GM12865 (cell line): Measurements from ENCODE around the gene PBLD.

Source experiments
- DNase-seq: peaks from one replicate; pipeline ENCODE4 v3.0.0; 2010; ENCODE audit warnings: low read depth
- H3K4me3 ChIP-seq: 2 replicates; pipeline ENCODE4 v1.5.1; 2011; ENCODE audit warnings: mild to moderate bottlenecking, low read depth, low read length, control low read depth
- CTCF ChIP-seq: IDR thresholded peaks from 2 replicates; pipeline ENCODE4 v1.5.1; 2011; ENCODE audit warnings: low read length, control low read depth, low read depth, inconsistent platforms; ENCODE audit not compliant: insufficient read depth; ENCODE audit errors: missing control alignments

The PBLD gene

GRCh38 chr10:68276224-68276623 lies 56.5 kb downstream of the PBLD start:
- no peak for DNase-seq
- no peak for TF ChIP-seq CTCF
- no peak overlapping the region for H3K4me3 ChIP-seq

- no peak for TF ChIP-seq CTCF
- DNase-seq = no peak
- H3K4me3 ChIP-seq = no peak overlapping the region
These were observed 57.1 kb downstream of the PBLD start for GRCh38 chr10:68275600-68276126.

- DNase-seq = no peak
- TF ChIP-seq CTCF = no peak
- no peak overlapping the region for H3K4me3 ChIP-seq
These were observed 59.9 kb downstream of the PBLD start for GRCh38 chr10:68272833-68273232.

GRCh38 chr10:68271196-68271882 lies 61.4 kb downstream of the PBLD start:
- DNase-seq = no peak
- H3K4me3 ChIP-seq = no peak overlapping the region
- no peak for TF ChIP-seq CTCF

- no peak overlapping the region for H3K4me3 ChIP-seq
- DNase-seq = no peak
- TF ChIP-seq CTCF = no peak
These were observed 63.0 kb downstream of the PBLD start for GRCh38 chr10:68269562-68270290.

- no peak for TF ChIP-seq CTCF
- DNase-seq = no peak
- no peak overlapping the region for H3K4me3 ChIP-seq
These were observed 71.4 kb downstream of the PBLD start for GRCh38 chr10:68261132-68261856.
